Panc1 (cell line): ENCODE data around the gene SETD2.

ENCODE experiments used
- CTCF ChIP-seq: fragments of 450-650 bp; IDR thresholded peaks from 2 replicates; pipeline ENCODE4 v1.5.1; 2017; ENCODE audit warnings: mild to moderate bottlenecking
- POLR2AphosphoS5 ChIP-seq: IDR thresholded peaks from 2 replicates; pipeline ENCODE4 v1.6.1; 2012; ENCODE audit warnings: mild to moderate bottlenecking, low read depth, low read length, moderate library complexity
- REST ChIP-seq, 2 experiments: IDR thresholded peaks; 2 replicates each; pipeline ENCODE4 v1.6.1; 2011 to 2012; ENCODE audit warnings: low read depth in 2 of 2, control low read depth in 1 of 2, low read length in 1 of 2, mild to moderate bottlenecking in 1 of 2, moderate library complexity in 1 of 2; ENCODE audit not compliant: insufficient read depth in 1 of 2
- SIN3A ChIP-seq: IDR thresholded peaks from 2 replicates; pipeline ENCODE4 v1.6.1; 2012; ENCODE audit warnings: low read depth, mild to moderate bottlenecking, low read length, moderate library complexity, borderline replicate concordance; ENCODE audit not compliant: insufficient read depth
- TCF7L2 ChIP-seq: IDR thresholded peaks from 2 replicates; pipeline ENCODE4 v1.6.1; 2011; ENCODE audit warnings: mild to moderate bottlenecking, low read depth, low read length, inconsistent platforms

- TF ChIP-seq CTCF, result no peak
- TF ChIP-seq REST (IDR thresholded peaks at IDR 0.05; ENCODE audit: insufficient read depth in 1 of 2, low read depth in 2 of 2, low read length in 1 of 2), result no peak
- TF ChIP-seq POLR2AphosphoS5, result no peak
- no peak for TF ChIP-seq TCF7L2
- TF ChIP-seq SIN3A, result no peak
Measured at GRCh38 chr3:47097864-47098263, 66.0 kb downstream of the SETD2 start.
